A673 (cell line): Measurements from ENCODE around the gene ASMTL. TPM values are rescaled to one million over a fixed set of nuclear protein-coding genes. Genes with fewer than 3 reads are reported as not detected.

Experiments
- BruUV-seq: library from RNA; stranded (reverse); fragments of 400-500 nt; replicated peaks from 2 replicates; lab custom pipeline; 2021; lab: Mats Ljungman, UMichigan
- CTCF ChIA-PET: fragments of 300-600 bp; sonication (Branson Sonifier 250); formaldehyde crosslinking; loops from one replicate; lab custom pipeline; 2022; ENCODE audit warnings: antibody characterized with exemption; lab: Charles Lee
- POLR2A ChIA-PET: fragments of 300-600 bp; sonication (Branson Sonifier 250); formaldehyde crosslinking; loops from one replicate; lab custom pipeline; 2022; ENCODE audit warnings: antibody characterized with exemption; ENCODE audit not compliant: low non-redundant PET; lab: Charles Lee
- DNase-seq: peaks from one replicate; pipeline ENCODE4 v3.0.0-alpha.2; 2015; ENCODE audit warnings: low spot score
- H3K27ac ChIP-seq: fragments of 200-600 bp; sonication (generic); 2 replicates; pipeline ENCODE4 v1.5.1; 2016; ENCODE audit warnings: mixed run types, low read depth, mild to moderate bottlenecking, mixed read lengths, antibody characterized with exemption, low read length; ENCODE audit not compliant: poor library complexity, severe bottlenecking
- H3K27me3 ChIP-seq: fragments of 200-600 bp; sonication (generic); replicated peaks from 2 replicates; pipeline ENCODE4 v1.6.1; 2017; ENCODE audit warnings: mixed run types, low read depth, mild to moderate bottlenecking, mixed read lengths, antibody characterized with exemption, low read length; ENCODE audit not compliant: insufficient read depth, poor library complexity
- H3K36me3 ChIP-seq: fragments of 200-600 bp; sonication (generic); 2 replicates; pipeline ENCODE4 v1.6.1; 2016; ENCODE audit warnings: mixed run types, mild to moderate bottlenecking, mixed read lengths, antibody characterized with exemption, low read length; ENCODE audit not compliant: insufficient read depth, poor library complexity, severe bottlenecking
- H3K4me1 ChIP-seq: fragments of 200-600 bp; sonication (generic); 2 replicates; pipeline ENCODE4 v1.6.1; 2017; ENCODE audit warnings: mixed run types, mild to moderate bottlenecking, mixed read lengths, antibody characterized with exemption, low read length; ENCODE audit not compliant: insufficient read depth, poor library complexity, severe bottlenecking
- H3K4me3 ChIP-seq: fragments of 200-600 bp; sonication (generic); 2 replicates; pipeline ENCODE4 v1.5.1; 2016; ENCODE audit warnings: low read depth, mixed run types, mild to moderate bottlenecking, mixed read lengths, low read length; ENCODE audit not compliant: poor library complexity, severe bottlenecking
- H3K9me3 ChIP-seq: fragments of 200-600 bp; sonication (generic); 2 replicates; pipeline ENCODE4 v1.6.1; 2016; ENCODE audit warnings: mixed run types, low read depth, mild to moderate bottlenecking, mixed read lengths, antibody characterized with exemption, low read length; ENCODE audit not compliant: poor library complexity, severe bottlenecking
- EZH2 ChIP-seq: fragments of 200-600 bp; sonication (generic); IDR thresholded peaks from 2 replicates; pipeline ENCODE4 v1.6.1; 2017; ENCODE audit warnings: borderline replicate concordance, low read depth, mild to moderate bottlenecking, mixed read lengths, antibody characterized with exemption, low read length; ENCODE audit not compliant: poor library complexity, severe bottlenecking
- intact Hi-C: fragments of 100-400 bp; cut with micrococcal nuclease; formaldehyde crosslinking; loops from one replicate; pipeline ENCODE4 v1.10.0; 2022; ENCODE audit not compliant: unreplicated experiment
- total RNA-seq: library from RNA; stranded (reverse); gene quantifications from 2 replicates; pipeline ENCODE4 v1.2.3, GENCODE V29; 2021
- TF ChIP-seq, protein P1 (sequence below): fragments of 300-800, 200-600 bp; sonication (generic); conservative IDR thresholded peaks from 2 replicates; pipeline ENCODE4 v1.5.1; 2017; ENCODE audit warnings: low read depth, mild to moderate bottlenecking, antibody characterized with exemption, low read length, moderate library complexity, mixed read lengths

ASMTL gene
- total RNA-seq, 1 experiment from 2014 or later: 24.9 TPM

DNA sequence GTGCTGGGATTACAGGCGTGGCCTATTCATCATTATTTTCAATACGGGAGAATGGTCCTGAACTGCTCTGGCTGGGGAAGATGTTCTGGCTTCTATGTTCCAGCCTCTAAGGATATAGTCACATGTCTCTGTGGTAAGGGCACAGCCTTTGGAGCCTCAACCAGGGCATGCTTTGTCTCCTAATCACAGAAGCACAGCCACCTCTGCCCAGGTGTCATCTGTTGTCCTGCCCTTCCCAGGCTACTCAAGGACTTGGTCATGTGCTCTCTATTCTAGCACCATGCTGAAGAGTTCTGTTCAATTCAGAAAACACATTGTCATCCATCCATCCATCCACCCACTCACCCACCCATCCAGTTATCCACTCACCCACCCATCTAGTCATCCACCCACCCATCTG, 29.5 kb downstream of the ASMTL start:
- CTCF ChIA-PET: no interaction called here

DNA sequence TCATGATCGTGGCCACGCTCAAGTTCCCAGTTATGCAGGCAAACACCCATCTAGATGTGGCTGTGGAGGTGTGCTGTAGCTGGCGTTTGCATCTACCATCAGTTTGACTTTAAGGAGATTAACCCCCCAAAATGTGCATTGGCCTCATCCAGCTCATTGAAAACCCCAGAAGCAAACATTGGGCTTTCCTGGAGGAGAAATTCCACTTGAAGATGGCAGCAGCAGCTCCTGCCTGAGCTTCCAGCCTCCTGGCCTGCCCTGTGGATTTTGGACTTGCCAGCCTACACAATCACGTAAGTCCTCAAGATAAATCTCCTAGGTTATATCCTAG, 30.6 kb downstream of the ASMTL start:
- Histone ChIP-seq H3K27me3 (no peaks in the 10 kb centered on the region), H3K27ac (no peak overlapping the region), H3K36me3 (peaks cover 28% of the 10 kb centered on the region), H3K9me3 (peaks cover 15% of the 10 kb centered on the region), H3K4me3 (no peak overlapping the region), H3K4me1 (no peaks in the 10 kb centered on the region)
- DNase-seq: no peak
- ChIA-PET POLR2A (no interaction called here), CTCF (no interaction called here)
- intact Hi-C loops: no loop called here
- no TSS peak for BruUV-seq
- no peak for TF ChIP-seq EZH2

More for the DNA sequence above, 29.5 kb downstream of the ASMTL start:
- Histone ChIP-seq H3K27ac (no peak overlapping the region), H3K9me3 (peaks cover 15% of the 10 kb centered on the region), H3K4me3 (no peak overlapping the region), H3K4me1 (no peaks in the 10 kb centered on the region), H3K27me3 (no peaks in the 10 kb centered on the region), H3K36me3 (peaks cover 24% of the 10 kb centered on the region)
- TF ChIP-seq EZH2: no peak
- TF ChIP-seq, protein P1, sequence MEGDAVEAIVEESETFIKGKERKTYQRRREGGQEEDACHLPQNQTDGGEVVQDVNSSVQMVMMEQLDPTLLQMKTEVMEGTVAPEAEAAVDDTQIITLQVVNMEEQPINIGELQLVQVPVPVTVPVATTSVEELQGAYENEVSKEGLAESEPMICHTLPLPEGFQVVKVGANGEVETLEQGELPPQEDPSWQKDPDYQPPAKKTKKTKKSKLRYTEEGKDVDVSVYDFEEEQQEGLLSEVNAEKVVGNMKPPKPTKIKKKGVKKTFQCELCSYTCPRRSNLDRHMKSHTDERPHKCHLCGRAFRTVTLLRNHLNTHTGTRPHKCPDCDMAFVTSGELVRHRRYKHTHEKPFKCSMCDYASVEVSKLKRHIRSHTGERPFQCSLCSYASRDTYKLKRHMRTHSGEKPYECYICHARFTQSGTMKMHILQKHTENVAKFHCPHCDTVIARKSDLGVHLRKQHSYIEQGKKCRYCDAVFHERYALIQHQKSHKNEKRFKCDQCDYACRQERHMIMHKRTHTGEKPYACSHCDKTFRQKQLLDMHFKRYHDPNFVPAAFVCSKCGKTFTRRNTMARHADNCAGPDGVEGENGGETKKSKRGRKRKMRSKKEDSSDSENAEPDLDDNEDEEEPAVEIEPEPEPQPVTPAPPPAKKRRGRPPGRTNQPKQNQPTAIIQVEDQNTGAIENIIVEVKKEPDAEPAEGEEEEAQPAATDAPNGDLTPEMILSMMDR: no peak
- POLR2A ChIA-PET: no interaction called here
- intact Hi-C loops: no loop called here
- BruUV-seq: no TSS peak
- DNase-seq: no peak

DNA sequence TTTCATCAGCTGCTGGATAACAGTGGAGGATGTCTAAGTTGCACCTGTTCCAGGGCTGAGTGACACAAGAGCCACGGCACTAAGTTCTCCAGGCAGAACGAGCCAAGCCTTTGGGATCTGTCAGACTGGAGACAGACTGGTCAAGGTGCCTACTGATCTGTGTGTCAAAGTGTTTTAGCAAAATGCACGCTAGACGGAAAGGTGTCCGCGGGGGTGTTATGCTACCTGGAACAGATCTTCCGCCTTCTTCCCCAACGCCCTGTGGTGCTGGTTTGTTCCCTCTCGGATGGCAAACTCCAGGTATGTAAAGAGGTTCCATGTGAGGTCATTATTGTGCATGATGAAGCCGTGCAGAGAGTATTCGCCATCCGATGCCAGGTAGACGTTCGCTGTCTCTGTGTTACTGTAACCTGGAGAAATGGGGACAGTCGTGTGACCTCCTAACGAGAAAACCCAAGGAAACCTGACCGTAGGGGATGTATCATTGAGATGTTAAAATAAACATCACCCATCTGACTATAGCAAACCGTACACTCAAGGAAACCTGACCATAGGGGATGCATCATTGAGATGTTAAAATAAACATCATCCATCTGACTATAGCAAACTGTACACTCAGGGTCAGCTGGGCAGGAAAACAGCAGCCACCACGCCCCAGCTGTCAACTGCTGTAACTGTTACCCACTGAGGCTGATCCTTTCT, 31.1 kb downstream of the ASMTL start:
- Histone ChIP-seq H3K27ac (no peak overlapping the region), H3K27me3 (no peaks in the 10 kb centered on the region), H3K4me3 (no peak overlapping the region), H3K4me1 (no peaks in the 10 kb centered on the region), H3K9me3 (peaks cover 15% of the 10 kb centered on the region), H3K36me3 (peaks cover 29% of the 10 kb centered on the region)
- BruUV-seq: no TSS peak
- no peak for TF ChIP-seq EZH2
- intact Hi-C loops: no loop called here
- CTCF ChIA-PET: no interaction called here
- DNase-seq: no peak
- POLR2A ChIA-PET: no interaction called here

DNA sequence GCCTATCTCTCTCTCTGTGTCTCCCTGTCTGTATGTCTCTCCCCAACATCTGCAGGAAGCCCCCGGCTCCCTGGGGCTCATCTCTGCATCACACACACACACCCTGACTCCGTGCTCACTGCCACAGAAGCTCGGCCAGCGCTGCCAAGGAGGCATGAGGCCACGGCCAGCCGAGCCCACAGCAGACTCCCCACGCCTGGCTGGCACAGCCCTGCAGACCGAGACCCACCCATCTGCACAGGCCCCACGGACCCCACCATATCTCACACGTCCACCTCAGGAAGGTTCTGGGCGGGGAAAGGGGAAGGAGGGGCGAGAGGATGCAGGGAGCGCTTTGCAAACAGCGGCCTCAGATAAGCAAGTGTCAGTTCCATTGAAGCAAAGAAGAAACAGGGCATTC, 32.3 kb downstream of the ASMTL start:
- Histone ChIP-seq H3K27me3 (no peaks in the 10 kb centered on the region), H3K27ac (peak overlapping the region; percentile 30), H3K4me1 (no peaks in the 10 kb centered on the region), H3K4me3 (no peak overlapping the region), H3K36me3 (peaks cover 34% of the 10 kb centered on the region), H3K9me3 (peaks cover 15% of the 10 kb centered on the region)
- no peak for TF ChIP-seq EZH2
- TF ChIP-seq, protein P1: no peak
- intact Hi-C loops: no loop called here
- POLR2A ChIA-PET: no interaction called here
- CTCF ChIA-PET: no interaction called here
- no TSS peak for BruUV-seq
- DNase-seq: no peak
